Measurements from ENCODE around the gene MCUB.
A peak's percentile ranks its signal among the peaks of the same experiment; 100 is the strongest.
"Not testable (repeated sequence)": the region's sequence is repeated elsewhere in the genome, so short reads cannot be mapped to it uniquely, and the experiment has no call there.

Gene MCUB

DNA sequence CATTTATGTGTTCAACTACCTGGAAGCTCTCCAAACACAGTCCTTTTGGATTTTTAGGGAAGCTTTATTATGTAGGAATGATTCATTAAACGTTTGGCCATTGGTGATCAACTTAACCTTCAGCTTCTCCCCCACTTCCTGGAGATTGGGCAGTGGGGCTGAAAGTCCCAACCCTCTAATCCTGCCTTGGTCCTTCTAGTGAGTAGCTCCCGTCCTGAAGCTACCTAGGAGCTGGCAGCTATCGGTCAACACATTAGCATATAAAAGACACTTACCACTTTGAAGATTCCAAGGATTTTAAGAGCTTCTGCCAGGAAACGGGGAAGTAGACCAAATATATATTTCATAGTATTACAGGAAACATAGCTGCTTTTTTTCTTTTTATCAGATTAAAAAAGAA lies 69.7 kb downstream of the MCUB start:
- DNase-seq (ENCODE audit: low read depth in 2 of 2): no peak

DNA sequence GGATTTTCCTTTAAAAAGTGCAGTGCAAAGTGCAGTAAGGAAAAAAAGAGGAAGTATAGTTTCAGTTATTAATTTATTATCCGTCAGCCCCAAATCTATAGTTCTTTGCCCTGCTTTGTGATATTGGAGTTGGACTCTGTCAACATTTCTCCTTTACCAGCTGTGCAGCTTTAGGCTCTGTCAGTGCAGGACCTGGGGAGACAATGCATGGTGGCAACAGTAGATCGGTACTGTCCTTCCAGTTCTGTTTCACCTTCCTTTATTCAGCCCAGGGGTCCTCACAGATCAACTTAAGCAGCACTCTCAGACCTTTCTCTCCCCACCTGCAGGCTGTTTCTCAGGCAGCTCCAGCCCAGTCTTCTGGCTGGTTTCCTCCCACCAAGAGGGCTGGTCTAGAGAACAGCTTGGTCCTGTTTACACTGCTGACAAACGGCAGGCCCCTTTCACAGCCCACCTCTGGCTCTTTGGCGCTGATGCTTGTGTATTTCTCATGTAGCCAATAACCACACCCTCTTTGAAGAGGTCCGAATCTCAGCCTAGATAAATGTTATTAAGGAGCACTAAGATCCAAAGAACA lies 71.6 kb downstream of the MCUB start:
- no peak for DNase-seq (ENCODE audit: low read depth in 2 of 2)

DNA sequence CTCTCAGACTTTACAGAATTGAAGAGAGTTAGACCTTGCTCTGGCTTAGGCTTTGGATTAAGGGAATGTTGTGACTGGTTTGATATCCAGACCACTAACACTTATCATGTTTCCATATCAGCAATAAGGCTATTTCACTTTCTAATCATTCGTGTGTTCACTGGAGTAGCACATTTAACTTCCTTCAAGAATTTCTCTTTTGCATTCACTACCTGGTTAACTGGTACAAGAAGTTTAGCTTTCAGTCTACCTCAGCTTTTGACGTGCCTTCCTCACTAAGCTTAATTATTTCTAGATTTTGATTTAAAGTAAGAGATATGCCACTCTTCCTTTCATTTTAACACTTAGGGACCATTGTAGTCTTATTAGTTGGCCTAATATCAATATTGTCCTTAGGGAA lies 80.6 kb downstream of the MCUB start:
- DNase-seq (ENCODE audit: low read depth in 2 of 2): no peak

DNA sequence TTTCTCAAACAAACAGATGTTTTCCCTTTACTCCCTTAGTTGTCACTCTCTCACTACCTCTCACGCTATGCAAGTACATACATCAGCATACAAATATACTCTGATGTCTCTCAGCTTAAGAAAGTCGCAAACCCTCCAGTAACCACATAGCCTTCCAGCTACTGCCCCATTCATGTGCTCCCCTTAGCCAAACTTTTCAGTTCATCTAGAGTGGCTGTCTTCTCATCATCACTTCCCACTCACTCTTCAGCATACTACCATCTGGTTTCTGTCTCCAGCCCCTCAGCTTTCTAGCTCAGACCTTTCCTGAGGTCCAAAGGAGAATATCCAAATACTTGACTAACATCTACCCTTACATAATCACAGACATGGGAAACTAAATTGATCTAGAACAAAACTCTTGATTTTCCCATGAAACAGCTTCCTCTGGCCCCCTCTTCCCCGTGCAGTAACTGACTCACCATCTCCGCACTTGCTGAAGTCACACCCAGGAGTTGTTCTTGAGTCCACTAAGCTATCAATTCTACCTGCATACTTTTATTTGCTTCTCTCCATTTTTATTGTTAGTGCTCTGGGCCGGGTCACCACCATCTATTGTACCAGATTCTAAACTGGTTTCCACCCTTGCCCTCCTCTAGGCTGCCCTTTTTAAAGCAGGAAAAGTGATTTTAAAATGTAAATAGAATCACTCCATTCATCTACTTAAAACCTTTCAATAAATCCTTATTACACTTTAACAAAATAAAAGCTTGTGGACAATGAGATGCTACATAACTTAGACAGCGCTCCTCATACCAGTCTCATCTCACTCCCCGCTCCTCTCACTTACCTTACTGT lies 86.0 kb downstream of the MCUB start:
- DNase-seq (ENCODE audit: low read depth in 2 of 2): no peak

- DNase-seq (ENCODE audit: low read depth in 2 of 2): no peak
These were observed 88.4 kb downstream of the MCUB start for GRCh38 chr4:109648266-109648996.

DNA sequence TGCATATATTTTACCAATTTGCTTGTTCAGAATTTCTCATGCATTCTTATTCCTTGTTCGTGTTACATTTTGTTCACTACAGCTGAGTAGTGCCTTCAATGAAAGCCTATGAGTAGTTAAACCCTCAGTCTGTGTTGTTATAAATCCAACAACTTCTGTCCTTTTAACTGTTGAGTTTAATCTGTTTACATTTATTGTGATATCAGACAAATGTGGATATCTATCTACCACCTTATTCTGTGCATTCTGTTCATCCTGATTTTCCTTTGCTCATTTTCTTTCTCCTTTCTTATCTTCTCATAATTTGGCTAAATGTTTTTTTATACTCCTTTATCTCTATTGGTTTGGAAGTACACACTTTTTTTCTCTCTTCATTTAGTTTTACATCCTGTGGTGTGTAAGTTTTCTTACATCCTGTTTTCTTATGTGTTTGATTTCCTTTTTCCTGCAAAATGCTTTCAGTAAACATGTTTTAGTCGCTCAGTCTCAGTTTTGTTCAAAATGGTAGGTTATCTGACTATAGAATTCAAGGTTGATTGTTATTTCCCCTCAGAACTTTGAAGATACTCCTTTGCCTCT lies 89.0 kb downstream of the MCUB start:
- DNase-seq (ENCODE audit: low read depth in 2 of 2): no peak

- DNase-seq (ENCODE audit: low read depth in 2 of 2): no peak
These were observed 89.8 kb downstream of the MCUB start for GRCh38 chr4:109649872-109650271.

- DNase-seq (ENCODE audit: low read depth in 2 of 2): no peak
These were observed 95.3 kb downstream of the MCUB start for GRCh38 chr4:109655396-109655795.

- no peak for DNase-seq (ENCODE audit: low read depth in 2 of 2)
These were observed 97.9 kb downstream of the MCUB start for GRCh38 chr4:109657854-109658418.

DNA sequence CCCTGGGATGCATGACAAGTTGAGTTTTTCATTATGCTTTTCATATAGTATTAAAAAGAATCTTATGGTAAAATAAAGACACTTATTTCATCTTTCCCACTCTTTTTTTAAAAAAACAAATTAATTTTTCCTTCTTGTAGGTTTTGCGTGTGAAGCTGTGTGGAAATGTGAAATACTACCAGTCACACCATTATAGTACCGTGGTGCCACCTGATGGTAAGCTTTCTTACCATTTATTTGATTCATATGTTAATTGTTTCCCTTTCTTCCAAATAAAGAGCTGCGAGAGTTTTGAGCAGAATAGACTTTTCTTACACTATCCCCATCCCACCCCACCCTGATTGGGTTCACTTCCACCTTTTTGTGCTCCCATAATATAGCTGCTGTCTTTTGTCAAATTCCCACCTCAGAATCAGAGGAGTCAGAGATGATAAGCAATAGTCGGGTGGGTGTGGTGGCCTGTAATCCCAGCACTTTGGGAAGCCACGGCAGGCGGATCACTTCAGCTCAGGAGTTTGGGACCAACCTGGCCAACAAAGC lies 98.9 kb downstream of the MCUB start:
- no peak for DNase-seq (ENCODE audit: low read depth in 2 of 2)

DNA sequence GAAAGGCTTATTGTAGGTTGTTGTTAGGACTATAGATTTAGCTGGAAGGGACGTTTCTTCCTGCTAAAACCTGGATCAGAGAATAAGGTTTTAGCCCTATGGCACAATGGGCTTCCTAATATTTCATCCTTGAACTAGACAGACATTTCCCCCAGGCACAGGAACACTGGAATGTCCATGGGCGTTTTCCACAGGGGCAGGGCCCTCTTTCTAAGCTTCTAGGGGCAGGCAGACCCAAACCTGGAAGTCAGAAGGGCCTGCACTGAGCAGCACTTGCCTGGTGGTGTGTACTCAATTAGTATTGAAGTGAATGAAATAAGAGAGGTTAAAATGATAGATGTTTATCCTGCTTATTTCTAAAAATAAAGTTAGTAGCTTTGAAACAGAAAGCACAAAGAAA lies 102.1 kb downstream of the MCUB start:
- DNase-seq (ENCODE audit: low read depth in 2 of 2): no peak

DNA sequence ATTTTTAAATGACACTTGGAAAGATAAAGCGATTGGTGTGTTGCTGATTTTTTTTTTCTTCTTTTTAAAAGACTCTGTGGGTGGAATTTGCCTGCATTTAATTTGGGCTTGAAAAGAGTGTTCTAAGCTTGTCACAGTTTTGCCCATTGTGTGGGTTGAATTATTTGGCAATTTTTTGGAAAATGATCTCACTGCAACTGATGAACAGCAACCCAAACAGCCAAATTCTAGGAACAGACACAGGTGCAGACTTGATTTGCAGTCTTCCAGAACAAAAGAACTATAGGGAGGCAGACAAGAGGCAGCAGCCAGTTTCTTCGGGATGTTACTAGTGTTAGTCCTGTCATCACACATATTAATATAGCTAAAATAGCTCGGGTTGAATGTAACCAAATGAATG lies 102.7 kb downstream of the MCUB start:
- DNase-seq (ENCODE audit: low read depth in 2 of 2): no peak

DNA sequence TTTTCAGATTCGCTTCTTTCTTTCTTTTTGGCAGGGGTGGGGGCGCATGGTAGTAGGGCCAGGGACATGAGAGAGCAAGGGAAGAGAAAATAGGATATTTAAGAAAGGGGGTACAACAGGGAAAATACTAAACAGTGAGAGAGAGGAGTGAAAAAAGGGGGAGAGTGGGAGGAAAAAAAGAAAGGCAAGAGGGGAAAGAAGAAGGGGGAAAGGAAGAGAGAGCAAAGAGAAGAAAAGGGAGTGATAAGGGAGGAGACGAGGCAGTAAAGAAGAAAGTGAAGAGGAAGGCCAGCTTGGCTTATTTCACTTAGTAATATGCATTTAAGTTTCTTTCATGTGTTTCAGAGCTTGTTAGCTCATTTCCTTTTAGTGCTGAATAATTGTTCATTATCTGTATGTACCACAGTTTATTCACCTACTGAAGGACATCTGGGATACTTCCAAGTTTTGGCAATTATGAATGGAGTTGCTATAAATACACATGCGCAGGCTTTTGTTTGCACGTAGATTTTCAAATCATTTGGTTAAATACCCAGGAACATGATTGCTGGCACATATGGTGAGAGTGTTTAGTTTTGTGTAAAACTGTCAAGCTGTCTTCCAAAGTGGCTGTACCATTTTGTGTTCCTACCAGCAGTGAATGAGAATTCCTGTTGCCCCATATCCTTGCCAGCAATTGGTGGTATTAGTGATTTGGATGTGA lies 105.9 kb downstream of the MCUB start:
- DNase-seq (ENCODE audit: low read depth in 2 of 2): no peak

DNA sequence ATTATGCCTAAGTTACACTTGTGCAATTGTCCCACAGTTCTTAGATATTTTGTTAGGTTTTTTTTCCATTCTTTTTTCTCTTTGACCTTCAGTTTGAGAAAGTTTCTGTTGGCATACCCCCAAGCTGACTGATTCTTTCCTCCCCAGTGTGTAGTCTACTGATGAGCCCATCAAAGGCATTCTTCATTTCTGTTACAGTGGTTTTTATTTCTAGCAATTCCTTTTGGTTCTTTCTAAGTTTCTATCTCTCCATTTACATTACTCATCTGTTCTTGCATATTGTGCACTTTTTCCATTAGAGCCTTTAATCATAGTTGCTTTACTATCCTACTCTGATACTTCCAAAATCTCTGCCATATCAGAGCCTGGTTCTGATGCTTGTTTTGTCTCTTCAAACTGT lies 111.3 kb downstream of the MCUB start:
- peak in 1 of 2 experiments; percentile 28 for DNase-seq (ENCODE audit: low read depth in 2 of 2)

DNA sequence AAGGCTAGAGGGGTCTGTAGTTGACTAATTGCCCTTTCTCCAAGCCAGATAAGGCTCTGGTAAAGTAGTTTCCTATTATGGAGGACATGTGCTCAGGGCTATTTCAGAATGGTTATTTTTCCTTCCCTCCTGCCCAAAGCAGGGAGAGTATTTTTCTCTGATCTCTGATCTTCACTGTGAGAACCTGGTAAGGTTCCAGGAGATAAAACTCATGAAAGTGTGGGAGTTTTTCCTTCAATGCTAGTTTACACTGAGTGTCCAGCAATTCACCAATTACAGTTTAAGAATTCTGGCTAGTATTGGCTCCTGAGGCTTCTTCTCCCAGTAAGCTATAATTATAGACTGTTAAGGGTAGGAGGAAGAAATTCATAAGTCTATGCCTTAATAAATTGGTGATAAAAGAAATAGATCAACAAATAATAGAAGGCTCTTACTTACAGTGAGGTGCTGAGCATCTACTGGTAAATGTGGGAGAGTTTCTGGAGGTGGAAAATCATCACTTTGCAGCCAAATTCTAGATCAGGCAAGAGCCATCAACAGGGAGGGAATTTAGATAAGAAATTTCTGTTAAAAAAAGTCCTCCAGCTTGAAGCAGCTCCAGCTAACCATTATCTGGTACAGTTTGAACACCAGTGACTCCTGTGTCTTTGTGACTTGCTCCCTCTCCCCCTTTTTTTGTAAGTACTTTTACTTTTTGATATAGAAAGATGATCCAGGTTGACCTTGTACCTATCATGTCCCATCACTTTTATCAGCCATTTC lies 112.3 kb downstream of the MCUB start:
- no peak for DNase-seq (ENCODE audit: low read depth in 2 of 2)

- DNase-seq (ENCODE audit: low read depth in 2 of 2): no peak
These were observed 113.3 kb downstream of the MCUB start for GRCh38 chr4:109673303-109673702.

GRCh38 chr4:109675181-109675580 lies 115.1 kb downstream of the MCUB start:
- no peak for DNase-seq (ENCODE audit: low read depth in 2 of 2)

GRCh38 chr4:109675843-109676242 lies 115.8 kb downstream of the MCUB start:
- no peak for DNase-seq (ENCODE audit: low read depth in 2 of 2)

GRCh38 chr4:109676886-109677285 lies 116.8 kb downstream of the MCUB start:
- no peak for DNase-seq (ENCODE audit: low read depth in 2 of 2)

- not testable (repeated sequence) for DNase-seq (ENCODE audit: low read depth in 2 of 2)
These were observed 118.4 kb downstream of the MCUB start for GRCh38 chr4:109678472-109678871.

All from stimulated activated CD4-positive, alpha-beta T cell treated with anti-CD3 and anti-CD28 coated beads, Interleukin-12 subunit alpha, Interleukin-12 subunit beta, amount 100 ng/mL, for 24 hours (primary cell).